HEK293T (cell line): Measurements from ENCODE around the gene FUZ.

Experiments
- CTCF ChIA-PET: fragments of 350-600 bp; formaldehyde crosslinking; extraction: SDS; loops from one replicate; lab custom pipeline; 2021; ENCODE audit warnings: antibody characterized with exemption, inconsistent platforms; lab: Yijun Ruan, JAX
- POLR2A ChIA-PET: fragments of 350-600 bp; formaldehyde crosslinking; extraction: SDS; loops from one replicate; lab custom pipeline; 2020; ENCODE audit warnings: antibody characterized with exemption, inconsistent platforms; lab: Yijun Ruan, JAX
- DNase-seq: peaks from one replicate; pipeline ENCODE4 v3.0.0; 2012; ENCODE audit warnings: mixed read lengths; ENCODE audit errors: extremely low spot score
- ARNT ChIP-seq: fragments of 450-650 bp; IDR thresholded peaks from 2 replicates; pipeline ENCODE4 v1.6.1; 2017; ENCODE audit warnings: mild to moderate bottlenecking
- BHLHE40 ChIP-seq: fragments of 450-650 bp; IDR thresholded peaks from 2 replicates; pipeline ENCODE4 v1.6.1; 2016; ENCODE audit warnings: mild to moderate bottlenecking, moderate library complexity, borderline replicate concordance
- CTBP1 ChIP-seq: fragments of 450-650 bp; IDR thresholded peaks from 2 replicates; pipeline ENCODE4 v1.6.1; 2016; ENCODE audit warnings: borderline replicate concordance
- ELF4 ChIP-seq: fragments of 450-650 bp; IDR thresholded peaks from 2 replicates; pipeline ENCODE4 v1.6.1; 2017; ENCODE audit warnings: antibody characterized with exemption
- FOXA1 ChIP-seq: fragments of 450-650 bp; IDR thresholded peaks from 2 replicates; pipeline ENCODE4 v1.6.1; 2016; ENCODE audit warnings: mild to moderate bottlenecking
- FOXK2 ChIP-seq: fragments of 450-650 bp; IDR thresholded peaks from 2 replicates; pipeline ENCODE4 v1.6.1; 2016; ENCODE audit warnings: mild to moderate bottlenecking
- FOXM1 ChIP-seq: fragments of 450-650 bp; IDR thresholded peaks from 2 replicates; pipeline ENCODE4 v1.6.1; 2017; ENCODE audit warnings: mild to moderate bottlenecking, borderline replicate concordance
- HDGF ChIP-seq: fragments of 450-650 bp; IDR thresholded peaks from 2 replicates; pipeline ENCODE4 v1.6.1; 2017; ENCODE audit warnings: antibody characterized with exemption, borderline replicate concordance
- L3MBTL2 ChIP-seq: fragments of 450-650 bp; conservative IDR thresholded peaks from 2 replicates; pipeline ENCODE4 v1.6.1; 2016; ENCODE audit warnings: mild to moderate bottlenecking
- LEF1 ChIP-seq: fragments of 450-650 bp; IDR thresholded peaks from 2 replicates; pipeline ENCODE4 v1.6.1; 2017; ENCODE audit warnings: mild to moderate bottlenecking, borderline replicate concordance
- NFRKB ChIP-seq: fragments of 450-650 bp; IDR thresholded peaks from 2 replicates; pipeline ENCODE4 v1.6.1; 2016; ENCODE audit warnings: mild to moderate bottlenecking, moderate library complexity
- PKNOX1 ChIP-seq: fragments of 450-650 bp; IDR thresholded peaks from 2 replicates; pipeline ENCODE4 v1.6.1; 2016
- SP1 ChIP-seq: fragments of 450-650 bp; IDR thresholded peaks from 2 replicates; pipeline ENCODE4 v1.6.1; 2017
- SUZ12 ChIP-seq: fragments of 450-650 bp; IDR thresholded peaks from 2 replicates; pipeline ENCODE4 v1.6.1; 2016; ENCODE audit warnings: mild to moderate bottlenecking
- TARDBP ChIP-seq: fragments of 450-650 bp; IDR thresholded peaks from 2 replicates; pipeline ENCODE4 v1.6.1; 2016
- ZNF384 ChIP-seq: fragments of 450-650 bp; IDR thresholded peaks from 2 replicates; pipeline ENCODE4 v1.6.1; 2016

The FUZ gene

GRCh38 chr19:49773663-49774350 is 39.3 kb downstream of the FUZ start:
- CTCF ChIA-PET, result interaction anchor here (1.4 kb wide), 1 partner anchor 27 kb away, joined by 4 read pairs; no protein-coding TSS in a partner anchor
- TF ChIP-seq FOXA1, result no peak
- TF ChIP-seq LEF1, result no peak
- TF ChIP-seq FOXK2, result no peak
- no peak for TF ChIP-seq SP1
- TF ChIP-seq ELF4, result no peak
- no peak for TF ChIP-seq SUZ12
- DNase-seq, result no peak
- POLR2A ChIA-PET, result interaction anchor here (0.6 to 0.8 kb wide), 2 partner anchors 12 to 14 kb away, joined by 3 read pairs; no protein-coding TSS in a partner anchor

GRCh38 chr19:49772850-49773432 is 40.2 kb downstream of the FUZ start:
- ChIA-PET CTCF (interaction anchor here (1.4 kb wide), 1 partner anchor 28 kb away, joined by 4 read pairs; no protein-coding TSS in a partner anchor), POLR2A (interaction anchor here (0.6 kb wide), 1 partner anchor 13 kb away, joined by 3 read pairs; no protein-coding TSS in a partner anchor)
- TF ChIP-seq BHLHE40, result no peak
- DNase-seq, result no peak

GRCh38 chr19:49771674-49772139 is 41.4 kb downstream of the FUZ start:
- ChIA-PET CTCF (interaction anchor here (0.6 to 0.7 kb wide), 2 partner anchors 15 to 46 kb away, joined by 3 read pairs; no protein-coding TSS in a partner anchor), POLR2A (no interaction called here)
- no peak for TF ChIP-seq HDGF
- TF ChIP-seq FOXA1, result no peak
- no peak for TF ChIP-seq CTBP1
- no peak for TF ChIP-seq FOXK2
- TF ChIP-seq LEF1, result no peak
- TF ChIP-seq BHLHE40, result no peak
- DNase-seq, result no peak

- POLR2A ChIA-PET, result interaction anchor here (0.6 kb wide), 1 partner anchor 10 kb away, joined by 3 read pairs; no protein-coding TSS in a partner anchor
- CTCF ChIA-PET, result no interaction called here
- no peak for DNase-seq
- TF ChIP-seq SP1 (no peak), LEF1 (no peak), ELF4 (no peak), BHLHE40 (no peak), ZNF384 (no peak)
Observed at GRCh38 chr19:49770529-49770928, 42.6 kb downstream of the FUZ start.

- TF ChIP-seq L3MBTL2 (no peak), FOXK2 (no peak), LEF1 (no peak), ARNT (no peak), CTBP1 (no peak), NFRKB (no peak)
- POLR2A ChIA-PET, result interaction anchor here (1.1 to 1.9 kb wide), 3 partner anchors 9 to 43 kb away, joined by 3 to 5 read pairs (median 3); no protein-coding TSS in a partner anchor
- CTCF ChIA-PET, result no interaction called here
- DNase-seq, result no peak
Observed at GRCh38 chr19:49767967-49768581, 45.0 kb downstream of the FUZ start.

- ChIA-PET POLR2A (interaction anchor here (1.1 to 1.9 kb wide), 7 partner anchors 9 to 83 kb away, joined by 3 to 5 read pairs (median 4); partner anchors contain the start of genes FUZ and PTOV1), CTCF (no interaction called here)
- no peak for DNase-seq
- no peak for TF ChIP-seq FOXA1
- no peak for TF ChIP-seq PKNOX1
- TF ChIP-seq SP1, result no peak
- no peak for TF ChIP-seq L3MBTL2
- TF ChIP-seq BHLHE40, result no peak
- no peak for TF ChIP-seq ZNF384
- TF ChIP-seq TARDBP, result no peak
- TF ChIP-seq HDGF, result no peak
- TF ChIP-seq CTBP1, result no peak
- TF ChIP-seq ARNT, result no peak
Observed at GRCh38 chr19:49767381-49767780, 45.7 kb downstream of the FUZ start.

GRCh38 chr19:49766930-49767299 is 46.2 kb downstream of the FUZ start, which contains the start of gene AP2A1:
Gene AP2A1, plus strand, starts transcription at chr19:49767001. Its CDS starts 133 bp downstream, at chr19:49767134.
- no peak for TF ChIP-seq TARDBP
- no peak for TF ChIP-seq FOXK2
- TF ChIP-seq SUZ12, result no peak
- TF ChIP-seq NFRKB, result no peak
- no peak for TF ChIP-seq L3MBTL2
- no peak for TF ChIP-seq CTBP1
- TF ChIP-seq FOXM1, result no peak
- TF ChIP-seq ZNF384, result no peak
- no peak for TF ChIP-seq ARNT
- TF ChIP-seq LEF1, result no peak
- no peak for TF ChIP-seq FOXA1
- ChIA-PET CTCF (no interaction called here), POLR2A (interaction anchor here (0.6 to 1.9 kb wide), 10 partner anchors 10 to 102 kb away, joined by 3 to 5 read pairs (median 4); partner anchors contain the start of genes FUZ and PTOV1)
- no peak for DNase-seq
